ENCODE results near the gene HEY2. TPM values are rescaled to one million over a fixed set of nuclear protein-coding genes. Genes with fewer than 3 reads are reported as not detected.
A peak's percentile ranks its signal among the peaks of the same experiment; 100 is the strongest.
"Not testable (repeated sequence)": the region's sequence is repeated elsewhere in the genome, so short reads cannot be mapped to it uniquely, and the experiment has no call there.

The HEY2 gene
- total RNA-seq = not detected

GRCh38 chr6:125749173-125749864 lies at the start of gene HEY2:
HEY2 (plus strand) TSS chr6:125749632; CDS start chr6:125749777, 145 bp downstream.
- no peaks in the 10 kb centered on the region for H3K36me3 Mint-ChIP-seq
- H3K4me1 Mint-ChIP-seq (ENCODE audit: low read depth) = peaks cover 29% of the 10 kb centered on the region
- peak; percentile 88 for DNase-seq
- POLR2A ChIA-PET = interaction anchor here (0.8 kb wide), 1 partner anchor 32 kb away, joined by 4 read pairs; no protein-coding TSS in a partner anchor
- H3K4me3 Mint-ChIP-seq = peak within 1 kb of the TSS; percentile 79
- H3K27ac Mint-ChIP-seq = no peak within 1 kb of the TSS
- peaks cover 67% of the 10 kb centered on the region for H3K27me3 Mint-ChIP-seq
- CTCF ChIA-PET = interaction anchor here (1.9 kb wide), 1 partner anchor 207 kb away, joined by 6 read pairs; the partner anchor contains the start of gene HINT3
- intact Hi-C loops (cut with micrococcal nuclease) = loop anchor here (1.0 kb wide), 2 partner anchors 31 to 237 kb away; partner anchors contain the start of gene TRMT11
- H3K9me3 Mint-ChIP-seq = no peaks in the 10 kb centered on the region

GRCh38 chr6:125700581-125701353 lies 48.7 kb upstream of the HEY2 start:
- Mint-ChIP-seq H3K27ac (no peak overlapping the region), H3K9me3 (no peaks in the 10 kb centered on the region), H3K4me1 (ENCODE audit: low read depth) (no peaks in the 10 kb centered on the region), H3K36me3 (no peaks in the 10 kb centered on the region), H3K27me3 (peaks cover 2% of the 10 kb centered on the region), H3K4me3 (no peak overlapping the region)
- intact Hi-C loops (cut with micrococcal nuclease) = no loop called here
- DNase-seq = no peak
- CTCF ChIA-PET = no interaction called here
- POLR2A ChIA-PET = no interaction called here

- intact Hi-C loops (cut with micrococcal nuclease) = no loop called here
- Mint-ChIP-seq H3K9me3 (no peaks in the 10 kb centered on the region), H3K4me1 (ENCODE audit: low read depth) (no peaks in the 10 kb centered on the region), H3K4me3 (no peak overlapping the region), H3K27ac (no peak overlapping the region), H3K36me3 (no peaks in the 10 kb centered on the region), H3K27me3 (peaks cover 2% of the 10 kb centered on the region)
- ChIA-PET POLR2A (no interaction called here), CTCF (no interaction called here)
- no peak for DNase-seq
Measured at GRCh38 chr6:125701354-125701668, 48.1 kb upstream of the HEY2 start.

- H3K27ac Mint-ChIP-seq, CTCF ChIA-PET, H3K27me3 Mint-ChIP-seq: not testable (repeated sequence)
Measured at GRCh38 chr6:125703882-125704281, 45.5 kb upstream of the HEY2 start.

GRCh38 chr6:125707615-125708243 lies 41.7 kb upstream of the HEY2 start:
- Mint-ChIP-seq H3K4me1 (ENCODE audit: low read depth) (no peaks in the 10 kb centered on the region), H3K4me3 (no peak overlapping the region), H3K27ac (no peak overlapping the region), H3K27me3 (peaks cover 2% of the 10 kb centered on the region), H3K9me3 (peaks cover 7% of the 10 kb centered on the region), H3K36me3 (no peaks in the 10 kb centered on the region)
- intact Hi-C loops (cut with micrococcal nuclease) = no loop called here
- DNase-seq = no peak
- ChIA-PET CTCF (no interaction called here), POLR2A (no interaction called here)

More at GRCh38 chr6:125703882-125704281, 45.5 kb upstream of the HEY2 start:
- DNase-seq; H3K36me3 Mint-ChIP-seq; POLR2A ChIA-PET; intact Hi-C loops (cut with micrococcal nuclease); H3K4me3 Mint-ChIP-seq; H3K4me1 Mint-ChIP-seq (ENCODE audit: low read depth); H3K9me3 Mint-ChIP-seq: not testable (repeated sequence)

- ChIA-PET CTCF (no interaction called here), POLR2A (no interaction called here)
- H3K4me1 Mint-ChIP-seq (ENCODE audit: low read depth) = peaks cover 6% of the 10 kb centered on the region
- H3K27me3 Mint-ChIP-seq = no peaks in the 10 kb centered on the region
- peaks cover 7% of the 10 kb centered on the region for H3K9me3 Mint-ChIP-seq
- intact Hi-C loops (cut with micrococcal nuclease) = no loop called here
- no peaks in the 10 kb centered on the region for H3K36me3 Mint-ChIP-seq
- H3K27ac Mint-ChIP-seq = no peak overlapping the region
- DNase-seq = no peak
- H3K4me3 Mint-ChIP-seq = no peak overlapping the region
Measured at GRCh38 chr6:125711013-125711675, 38.3 kb upstream of the HEY2 start.

- H3K4me1 Mint-ChIP-seq (ENCODE audit: low read depth) = peaks cover 6% of the 10 kb centered on the region
- DNase-seq = no peak
- H3K9me3 Mint-ChIP-seq = peaks cover 7% of the 10 kb centered on the region
- no peaks in the 10 kb centered on the region for H3K27me3 Mint-ChIP-seq
- ChIA-PET POLR2A (no interaction called here), CTCF (no interaction called here)
- no peaks in the 10 kb centered on the region for H3K36me3 Mint-ChIP-seq
- intact Hi-C loops (cut with micrococcal nuclease) = no loop called here
- H3K27ac Mint-ChIP-seq = no peak overlapping the region
- no peak overlapping the region for H3K4me3 Mint-ChIP-seq
Measured at GRCh38 chr6:125714441-125715090, 34.9 kb upstream of the HEY2 start.

GRCh38 chr6:125717120-125717731 lies 32.2 kb upstream of the HEY2 start:
- H3K27ac Mint-ChIP-seq = no peak overlapping the region
- intact Hi-C loops (cut with micrococcal nuclease) = no loop called here
- no peak for DNase-seq
- peaks cover 5% of the 10 kb centered on the region for H3K27me3 Mint-ChIP-seq
- CTCF ChIA-PET = no interaction called here
- POLR2A ChIA-PET = no interaction called here
- no peak overlapping the region for H3K4me3 Mint-ChIP-seq
- no peaks in the 10 kb centered on the region for H3K36me3 Mint-ChIP-seq
- H3K9me3 Mint-ChIP-seq = no peaks in the 10 kb centered on the region
- H3K4me1 Mint-ChIP-seq (ENCODE audit: low read depth) = peaks cover 6% of the 10 kb centered on the region

GRCh38 chr6:125718109-125718508 lies 31.3 kb upstream of the HEY2 start:
- no peaks in the 10 kb centered on the region for H3K9me3 Mint-ChIP-seq
- no peak overlapping the region for H3K27ac Mint-ChIP-seq
- CTCF ChIA-PET = no interaction called here
- DNase-seq = no peak
- intact Hi-C loops (cut with micrococcal nuclease) = no loop called here
- no peaks in the 10 kb centered on the region for H3K36me3 Mint-ChIP-seq
- no peak overlapping the region for H3K4me3 Mint-ChIP-seq
- H3K4me1 Mint-ChIP-seq (ENCODE audit: low read depth) = peaks cover 6% of the 10 kb centered on the region
- POLR2A ChIA-PET = interaction anchor here (0.6 kb wide), 1 partner anchor 65 kb away, joined by 5 read pairs; no protein-coding TSS in a partner anchor
- peaks cover 8% of the 10 kb centered on the region for H3K27me3 Mint-ChIP-seq

GRCh38 chr6:125722886-125723285 lies 26.5 kb upstream of the HEY2 start:
- Mint-ChIP-seq H3K4me1 (ENCODE audit: low read depth) (no peaks in the 10 kb centered on the region), H3K4me3 (no peak overlapping the region), H3K9me3 (no peaks in the 10 kb centered on the region), H3K27me3 (peaks cover 10% of the 10 kb centered on the region), H3K27ac (no peak overlapping the region), H3K36me3 (no peaks in the 10 kb centered on the region)
- CTCF ChIA-PET = no interaction called here
- POLR2A ChIA-PET = no interaction called here
- DNase-seq = no peak
- intact Hi-C loops (cut with micrococcal nuclease) = no loop called here

- POLR2A ChIA-PET = no interaction called here
- Mint-ChIP-seq H3K27me3 (peaks cover 9% of the 10 kb centered on the region), H3K27ac (no peak overlapping the region), H3K36me3 (no peaks in the 10 kb centered on the region), H3K4me3 (no peak overlapping the region), H3K4me1 (ENCODE audit: low read depth) (no peaks in the 10 kb centered on the region), H3K9me3 (no peaks in the 10 kb centered on the region)
- intact Hi-C loops (cut with micrococcal nuclease) = no loop called here
- CTCF ChIA-PET = no interaction called here
- no peak for DNase-seq
Measured at GRCh38 chr6:125727216-125727615, 22.2 kb upstream of the HEY2 start.

- CTCF ChIA-PET = no interaction called here
- no peak overlapping the region for H3K4me3 Mint-ChIP-seq
- peaks cover 2% of the 10 kb centered on the region for H3K9me3 Mint-ChIP-seq
- intact Hi-C loops (cut with micrococcal nuclease) = no loop called here
- no peak overlapping the region for H3K27ac Mint-ChIP-seq
- DNase-seq = no peak
- POLR2A ChIA-PET = no interaction called here
- no peaks in the 10 kb centered on the region for H3K36me3 Mint-ChIP-seq
- no peaks in the 10 kb centered on the region for H3K4me1 Mint-ChIP-seq (ENCODE audit: low read depth)
- H3K27me3 Mint-ChIP-seq = peaks cover 10% of the 10 kb centered on the region
Measured at GRCh38 chr6:125728739-125729138, 20.7 kb upstream of the HEY2 start.

All from activated CD4-positive, alpha-beta memory T cell treated with anti-CD3 and anti-CD28 coated beads for 36 hours (primary cell).